Fibroblast of skin of left biceps (primary cell): ENCODE results near the gene CD70.
"Not testable (repeated sequence)": the region's sequence is repeated elsewhere in the genome, so short reads cannot be mapped to it uniquely, and the experiment has no call there.

Source experiments
- DNase-seq, 2 experiments: peaks; one replicate each; pipeline ENCODE4 v3.0.0-alpha.2; 2013; ENCODE audit warnings: low read depth in 2 of 2

Gene CD70

DNA sequence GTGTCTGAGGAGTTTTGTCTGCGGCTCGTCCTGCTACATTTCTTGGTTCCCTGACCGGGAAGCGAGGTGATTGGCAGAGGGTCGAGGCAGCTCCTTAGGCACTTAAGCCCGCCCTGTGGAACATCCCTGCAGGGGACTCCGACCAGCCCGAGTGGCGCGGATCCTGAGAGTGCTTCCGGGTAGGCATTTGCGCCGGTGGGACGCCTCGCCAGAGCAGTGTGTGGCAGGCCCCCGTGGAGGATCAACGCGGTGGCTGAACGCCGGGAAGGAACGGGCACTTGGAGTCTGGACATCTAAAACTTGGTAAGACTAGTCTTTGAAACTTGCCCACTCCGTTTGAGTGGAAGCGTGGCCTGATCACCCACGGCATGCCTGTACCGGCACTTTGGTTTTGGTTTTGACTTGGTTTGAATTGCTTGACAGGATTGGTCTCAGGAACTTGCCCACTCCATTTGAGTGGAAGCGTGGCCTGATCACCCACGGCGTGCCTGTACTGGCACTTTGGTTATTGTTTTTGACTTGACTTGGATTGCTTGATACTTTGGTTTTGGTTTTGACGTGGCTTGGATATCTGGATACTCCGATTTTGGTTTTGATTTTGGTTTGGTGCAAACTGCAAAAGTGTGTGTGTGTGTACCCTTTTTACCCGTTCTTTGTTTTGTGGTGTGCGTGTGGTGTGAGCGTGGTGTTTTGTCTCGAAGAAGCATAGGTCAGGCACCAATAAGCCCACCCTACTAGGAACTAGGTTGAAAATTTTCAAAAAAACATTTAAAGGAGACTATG lies 6.7 kb upstream of the CD70 start:
- not testable (repeated sequence) for DNase-seq

DNA sequence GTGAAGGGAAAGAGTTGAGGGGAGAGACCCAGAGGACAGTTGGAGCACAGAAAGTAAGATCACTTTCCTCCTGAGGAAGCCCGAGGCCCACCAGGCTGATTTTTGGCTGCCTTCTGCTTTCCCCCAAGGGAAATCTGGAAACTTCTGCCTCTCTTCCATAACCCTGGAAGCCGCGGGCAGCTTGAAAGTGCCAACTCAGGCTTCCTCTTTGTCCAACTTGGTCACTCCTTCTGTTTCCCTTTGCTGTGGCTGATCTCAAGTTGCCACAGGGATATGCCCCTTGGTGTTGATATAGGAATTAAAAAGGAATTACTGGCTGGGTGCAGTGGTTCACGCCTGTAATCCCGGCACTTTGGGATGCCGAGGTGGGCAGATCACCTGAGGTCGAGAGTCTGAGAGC lies 5.7 kb upstream of the CD70 start:
- DNase-seq, result no peak

DNA sequence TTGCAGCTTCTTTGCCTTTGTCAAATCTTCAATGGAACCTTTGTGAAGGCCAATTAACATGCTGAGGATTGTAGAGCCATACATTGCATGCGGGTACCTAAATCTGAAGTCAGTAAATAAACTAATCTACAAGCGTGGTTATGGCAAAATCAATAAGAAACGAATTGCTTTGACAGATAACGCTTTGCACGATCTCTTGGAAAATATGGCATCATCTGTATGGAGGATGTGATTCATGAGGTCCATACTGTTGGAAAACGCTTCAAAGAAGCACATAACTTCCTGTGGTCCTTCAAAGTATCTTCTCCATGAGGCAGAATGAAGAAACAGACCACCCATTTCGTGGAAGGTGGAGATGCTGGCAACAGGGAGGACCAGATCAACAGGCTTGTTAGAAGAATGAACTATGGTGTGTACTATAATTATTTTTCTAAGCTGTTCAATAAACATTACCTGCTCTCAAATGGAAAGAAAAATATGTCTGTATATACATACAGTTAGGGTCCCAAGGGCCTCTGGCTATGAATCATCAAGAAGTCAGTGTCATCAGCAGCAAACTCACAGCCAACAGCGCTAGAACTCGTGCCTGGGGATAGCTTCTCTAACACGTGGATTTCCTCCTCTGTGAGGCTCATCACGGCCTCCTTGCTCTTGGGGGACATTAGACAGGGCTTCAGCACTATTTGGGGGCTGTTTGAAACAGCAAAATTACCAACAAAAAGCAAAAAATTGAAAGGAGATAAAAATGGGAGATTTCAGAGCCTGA lies 2.9 kb upstream of the CD70 start:
- no peak for DNase-seq

DNA sequence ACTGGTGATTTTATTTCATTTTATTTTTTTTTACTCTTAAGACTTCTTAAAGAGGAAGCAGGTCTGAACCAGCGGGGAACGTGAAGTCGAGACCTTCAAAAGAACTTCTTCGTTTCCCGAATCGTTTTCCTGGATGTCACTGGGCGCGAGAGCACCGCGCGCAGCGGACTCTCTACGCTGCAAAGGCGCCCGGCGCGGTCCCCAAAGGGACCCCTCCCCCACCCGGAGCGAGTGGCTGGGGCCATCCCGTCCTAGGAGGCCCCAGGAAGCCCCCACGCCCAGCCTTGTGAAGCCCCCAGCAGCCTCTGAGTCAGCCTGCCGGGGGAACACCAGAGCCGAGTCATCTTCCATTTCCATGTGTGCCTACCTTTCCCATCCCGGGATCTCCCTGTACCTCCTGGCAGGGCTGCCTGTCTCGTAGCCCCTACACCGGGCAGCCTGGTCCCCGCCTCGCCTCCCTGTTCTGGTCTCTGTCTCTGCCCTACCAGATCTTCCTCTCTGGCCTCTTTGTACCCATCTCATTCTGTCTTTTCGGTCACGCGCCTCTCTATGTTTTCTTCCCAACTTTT lies 608 bp downstream of the CD70 start:
- DNase-seq, result no peak

DNA sequence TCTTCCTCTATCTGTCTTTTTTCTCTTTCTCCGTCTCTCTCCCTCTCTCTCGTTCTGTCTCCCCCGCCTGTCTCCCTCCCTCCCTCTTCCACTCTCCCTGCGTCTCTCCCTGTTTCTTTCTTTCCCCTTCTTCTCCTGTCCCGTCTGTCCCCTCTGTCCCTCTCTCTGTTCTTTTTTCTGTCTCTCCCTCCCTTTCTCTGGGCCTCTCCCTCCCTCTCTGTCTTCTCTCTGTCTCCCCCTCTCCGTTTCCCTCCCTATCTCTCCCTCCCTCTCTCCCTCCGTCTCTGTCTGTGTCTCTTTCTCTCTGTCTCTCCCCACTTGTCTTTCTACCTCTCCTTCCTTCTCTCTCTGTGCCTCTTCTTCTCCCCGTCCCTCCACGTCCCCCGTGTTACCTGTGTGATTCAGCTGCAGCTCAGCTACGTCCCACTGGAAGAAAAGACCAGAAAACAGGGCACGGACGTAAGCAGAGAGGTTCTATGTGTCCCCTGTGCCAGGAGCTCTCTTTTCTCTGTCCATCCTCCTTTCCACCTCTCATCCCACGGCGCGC lies 1.2 kb downstream of the CD70 start:
- no peak for DNase-seq

DNA sequence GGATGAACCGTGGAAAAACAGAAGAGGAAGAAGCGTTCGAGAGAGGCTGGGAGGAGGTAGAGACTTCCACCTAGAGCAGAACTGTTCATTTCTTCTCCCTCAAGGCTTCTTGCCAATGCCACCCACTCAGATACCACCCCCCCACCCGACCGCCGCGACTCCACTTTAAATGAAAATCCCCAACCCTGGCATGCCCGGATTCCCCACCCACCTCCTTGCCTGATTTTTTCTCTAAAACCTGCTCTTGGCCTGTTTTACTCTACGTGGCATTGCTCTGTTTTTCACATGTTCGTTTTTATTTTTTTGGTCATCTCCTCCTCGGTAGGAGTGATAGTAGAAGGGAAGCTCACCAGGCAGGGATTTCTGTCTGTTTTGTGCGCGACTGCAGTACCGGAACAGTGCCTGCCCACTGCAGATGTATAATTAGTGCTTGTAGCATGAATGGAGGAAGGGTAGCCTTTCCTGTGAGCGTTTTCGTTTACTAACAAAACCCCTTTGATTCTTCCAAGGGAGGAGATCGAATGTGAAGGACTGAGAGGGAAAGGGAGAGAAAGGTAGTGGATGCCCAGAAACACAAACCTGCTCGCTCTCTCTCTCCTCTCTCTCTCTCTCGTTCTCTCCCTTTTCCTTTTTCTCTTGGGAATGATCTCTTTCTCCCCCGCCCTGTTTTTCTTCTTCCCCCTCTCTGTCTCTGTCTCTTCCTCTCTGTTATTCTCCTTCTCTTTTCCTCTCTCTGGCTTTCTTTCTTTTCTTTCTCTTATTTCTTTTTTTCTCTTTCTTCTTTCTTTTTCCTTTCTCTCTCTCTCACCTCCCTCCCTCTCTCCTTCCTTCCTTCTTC lies 2.2 kb downstream of the CD70 start:
- no peak for DNase-seq

DNA sequence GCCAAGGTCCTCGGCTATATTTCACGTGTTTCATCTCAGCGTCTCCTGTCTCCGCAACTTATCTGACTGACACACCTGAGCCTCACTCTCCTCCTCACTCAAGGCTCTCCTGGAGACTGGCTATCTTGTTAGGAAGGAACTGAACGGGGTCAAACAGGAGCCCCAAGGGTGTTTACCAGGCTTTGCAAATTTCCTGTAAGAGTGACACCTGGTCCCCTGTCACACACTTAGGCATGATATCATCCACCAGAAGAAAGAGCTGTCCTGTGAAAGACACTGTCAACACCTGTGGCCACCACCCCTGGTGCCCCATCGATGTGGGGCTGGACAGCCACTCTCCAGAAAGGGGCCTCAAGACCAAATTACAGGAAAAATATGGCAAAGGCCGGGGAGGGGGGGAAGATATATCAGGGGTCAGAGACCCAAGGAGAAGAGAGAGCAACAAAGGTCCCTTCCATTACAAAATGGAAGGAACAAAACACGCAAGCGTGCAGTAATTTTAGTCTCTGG lies 2.9 kb downstream of the CD70 start:
- no peak for DNase-seq

DNA sequence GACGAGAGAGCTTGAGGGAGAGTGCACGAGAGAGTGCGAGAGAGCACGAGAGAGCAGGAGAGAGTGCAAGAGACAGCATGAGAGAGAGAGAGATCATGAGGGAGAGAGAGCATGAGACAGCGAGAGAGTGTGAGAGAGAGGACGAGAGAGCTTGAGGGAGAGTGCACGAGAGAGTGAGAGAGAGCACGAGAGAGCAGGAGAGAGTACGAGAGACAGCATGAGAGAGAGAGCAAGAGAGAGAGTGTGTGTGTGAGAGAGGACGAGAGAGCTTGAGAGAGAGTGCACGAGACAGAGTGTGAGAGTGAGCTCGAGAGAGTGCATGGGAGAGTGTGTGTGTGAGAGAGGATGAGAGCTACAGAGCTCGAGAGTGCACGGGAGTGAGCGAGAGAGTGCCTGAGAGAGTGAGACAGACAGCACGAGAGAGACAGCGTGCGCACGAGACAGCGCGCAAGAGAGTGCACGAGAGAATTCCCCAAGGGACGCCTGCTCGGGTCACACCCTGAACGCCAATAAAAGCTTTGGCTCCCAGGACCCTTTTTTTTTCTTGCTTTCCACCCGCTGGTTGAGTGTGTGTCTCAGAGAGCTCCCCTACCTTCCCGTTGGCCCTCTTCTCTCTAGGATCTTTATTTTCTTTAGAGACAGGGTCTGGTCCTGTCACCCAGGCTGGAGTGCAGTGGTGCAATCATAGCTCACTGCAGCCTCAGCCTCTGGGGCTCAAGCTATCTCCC lies 3.7 kb downstream of the CD70 start:
- no peak for DNase-seq

DNA sequence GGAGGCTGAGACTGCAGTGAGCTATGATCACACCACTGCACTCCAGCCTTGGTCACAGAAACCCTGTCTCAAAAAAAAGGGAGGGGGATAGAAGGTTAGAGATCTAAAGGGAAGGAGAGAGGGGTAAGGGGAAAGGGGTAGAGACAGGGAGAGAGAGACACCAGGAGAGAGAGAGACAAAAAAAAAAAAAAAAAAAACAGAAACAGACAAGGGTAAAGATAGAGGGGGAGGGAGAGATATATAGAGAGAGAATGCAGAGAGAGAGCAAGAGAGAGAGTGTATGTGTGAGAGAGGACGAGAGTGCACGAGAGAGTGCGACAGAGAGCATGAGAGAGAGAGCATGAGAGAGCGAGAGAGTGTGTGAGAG lies 4.2 kb downstream of the CD70 start:
- no peak for DNase-seq

DNA sequence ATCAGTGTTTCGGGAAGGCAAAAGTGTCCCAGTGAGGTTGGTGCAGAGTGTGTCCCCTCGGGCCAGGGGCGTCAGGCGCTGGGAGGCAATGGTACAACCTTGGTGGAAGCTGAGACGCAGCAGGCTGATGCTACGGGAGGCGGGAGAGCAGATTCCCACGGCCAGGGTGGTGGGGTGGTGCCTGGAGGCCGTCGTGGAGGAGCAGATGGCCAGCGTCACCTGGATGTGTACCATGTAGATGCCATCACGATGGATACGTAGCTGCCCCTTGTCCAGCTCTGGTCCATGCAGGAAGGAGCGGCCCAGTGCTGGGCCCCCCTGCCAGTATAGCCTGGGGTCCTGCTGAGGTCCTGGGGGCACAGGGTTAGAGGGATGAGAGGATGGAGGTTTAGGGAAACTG lies 4.9 kb downstream of the CD70 start:
- no peak for DNase-seq

DNA sequence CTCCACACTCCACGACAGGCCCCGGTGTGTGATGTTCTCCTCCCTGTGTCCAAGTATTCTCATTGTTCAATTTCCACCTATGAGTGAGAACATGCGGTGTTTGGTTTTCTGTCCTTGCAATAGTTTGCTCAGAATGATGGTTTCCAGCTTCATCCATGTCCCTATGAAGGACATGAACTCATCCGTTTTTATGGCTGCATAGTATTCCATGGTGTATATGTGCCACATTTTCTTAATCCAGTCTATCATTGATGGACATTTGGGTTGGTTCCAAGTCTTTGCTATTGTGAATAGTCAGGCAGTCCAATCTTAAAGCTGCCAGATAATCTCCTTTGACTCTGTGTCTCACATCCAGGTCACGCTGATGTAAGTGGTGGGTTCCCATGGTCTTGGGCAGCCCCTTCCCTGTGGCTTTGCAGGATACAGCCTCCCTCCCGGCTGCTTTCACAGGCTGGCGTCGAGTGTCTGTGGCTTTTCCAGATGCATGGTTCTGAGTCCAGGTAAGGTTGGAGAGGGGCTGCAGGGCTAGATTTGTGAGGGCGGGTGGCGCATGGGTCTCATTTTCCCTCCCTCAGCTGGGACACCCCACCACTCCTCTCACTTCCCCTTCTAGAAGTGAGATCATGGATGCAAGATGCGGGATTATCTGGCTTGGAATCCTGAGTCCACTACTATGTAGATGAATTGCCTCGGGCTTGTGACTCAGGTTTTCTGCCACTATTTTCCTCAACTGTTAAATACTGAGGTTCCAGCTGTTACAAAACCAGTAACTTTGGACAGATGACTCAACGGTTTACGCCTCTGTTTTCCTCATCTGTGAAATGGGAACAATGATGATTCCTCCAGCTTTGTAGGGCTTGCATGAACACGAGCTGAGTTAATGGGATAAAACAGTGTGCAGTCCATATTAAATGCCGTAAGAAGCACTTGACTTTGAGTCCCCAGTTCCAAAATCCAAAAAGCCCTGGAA lies 8.2 kb downstream of the CD70 start:
- DNase-seq, result not testable (repeated sequence)

DNA sequence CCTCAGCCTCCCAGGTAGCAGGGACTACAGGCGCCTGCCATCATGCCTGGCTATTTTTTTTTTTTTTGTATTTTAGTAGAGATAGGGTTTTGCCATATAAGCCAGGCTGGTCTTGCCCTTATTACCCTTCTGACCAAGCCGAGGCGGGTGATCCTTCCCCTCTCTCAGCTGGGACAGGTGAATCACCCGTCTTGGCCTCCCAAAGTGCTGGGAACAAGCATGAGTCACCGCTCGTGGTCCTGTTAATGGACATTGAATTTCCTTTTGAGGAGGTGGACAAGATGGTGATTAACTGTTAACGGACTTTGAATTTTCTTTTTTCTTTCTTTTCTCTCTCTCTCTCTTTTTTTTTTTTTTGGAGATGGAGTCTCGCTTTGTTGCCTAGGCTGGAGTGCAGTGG lies 10.6 kb downstream of the CD70 start:
- DNase-seq, result no peak

DNA sequence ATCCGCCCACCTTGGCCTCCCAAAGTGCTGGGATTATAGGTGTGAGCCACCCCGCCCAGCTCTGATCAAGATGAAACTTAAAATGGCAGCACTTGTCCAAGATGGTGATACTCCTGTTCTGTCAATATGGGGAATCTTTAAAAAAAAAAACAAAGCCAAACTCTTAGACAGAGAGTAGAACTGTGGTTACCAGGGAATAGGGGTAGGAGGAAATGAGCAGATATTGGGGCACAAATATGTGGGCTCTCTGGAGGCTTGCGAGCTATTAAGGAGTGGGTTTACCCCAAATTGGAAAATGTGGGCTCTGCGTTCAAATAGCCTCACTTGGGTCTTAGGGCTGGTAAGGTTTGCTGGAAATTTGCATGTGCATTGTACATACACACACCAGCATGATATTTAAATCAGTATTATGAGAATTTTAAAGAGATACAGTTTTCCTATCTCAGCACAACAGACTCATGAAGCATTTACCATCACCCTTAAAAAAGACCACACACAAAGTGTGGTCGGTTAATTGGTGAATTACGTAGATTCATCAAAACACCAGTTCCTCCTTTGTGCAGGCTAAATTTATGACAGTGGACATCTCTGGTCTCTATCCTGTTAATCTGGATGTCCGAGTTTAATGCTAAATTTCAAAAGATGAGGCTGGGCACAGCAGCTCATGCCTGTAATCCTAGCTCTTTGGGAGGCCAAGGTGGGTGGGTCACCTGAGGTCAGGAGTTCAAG lies 11.3 kb downstream of the CD70 start:
- no peak for DNase-seq

DNA sequence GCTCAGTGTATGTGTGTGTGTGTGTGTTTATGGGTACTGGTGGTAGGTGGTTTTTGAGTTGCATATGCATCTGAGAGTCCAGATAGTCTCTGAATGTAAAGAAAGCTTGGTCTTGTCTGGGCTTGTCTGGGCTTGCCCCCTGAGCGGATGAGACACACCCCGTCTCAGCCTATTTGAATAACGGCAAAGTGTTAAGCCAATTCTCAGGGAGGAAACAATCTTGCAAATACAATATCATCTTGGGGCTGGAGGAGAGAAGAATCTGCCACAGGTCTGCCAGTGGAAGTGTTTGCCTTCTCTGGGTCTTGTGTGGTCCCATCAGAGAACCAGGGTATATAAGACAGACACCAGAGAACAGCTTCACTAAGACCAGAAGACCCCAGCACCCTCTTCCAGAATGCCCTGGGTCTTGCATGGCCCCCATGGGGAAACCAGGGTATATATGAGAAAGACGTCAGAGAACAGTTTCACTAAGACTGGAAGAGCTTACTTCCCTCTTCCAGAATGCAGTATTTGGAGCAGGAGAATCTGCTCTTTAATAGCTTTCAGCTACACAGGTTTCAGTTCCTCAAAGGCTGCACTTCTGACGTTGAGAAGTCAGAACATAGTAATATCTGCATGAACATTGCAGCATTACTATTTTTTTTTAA lies 13.3 kb downstream of the CD70 start:
- no peak for DNase-seq

DNA sequence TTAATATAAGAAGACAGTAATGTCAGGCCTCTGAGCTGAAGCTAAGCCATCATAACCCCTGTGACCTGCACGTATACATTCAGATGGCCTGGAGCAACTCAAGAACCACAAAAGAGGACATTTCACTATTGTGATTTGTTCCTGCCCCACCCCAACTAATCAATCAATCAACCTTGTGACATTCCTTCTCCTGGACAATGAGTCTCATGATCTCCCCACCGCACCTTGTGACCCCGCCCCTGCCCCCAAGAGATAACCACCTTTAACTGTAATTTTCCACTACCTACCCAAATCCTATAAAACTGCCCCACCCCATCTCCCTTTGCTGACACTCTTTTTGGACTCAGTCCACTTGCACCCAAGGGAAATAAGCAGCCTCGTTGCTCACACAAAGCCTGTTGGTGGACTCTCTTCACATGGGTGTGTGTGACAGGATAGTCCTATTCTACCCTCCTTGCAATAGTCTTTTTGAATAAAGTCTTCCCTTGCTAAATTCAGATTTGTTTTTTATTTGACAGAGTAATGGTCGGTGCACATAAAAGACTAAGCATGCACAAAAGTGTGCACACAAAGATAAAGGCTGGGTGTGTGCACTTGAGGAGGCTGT lies 14.0 kb downstream of the CD70 start:
- no peak for DNase-seq

DNA sequence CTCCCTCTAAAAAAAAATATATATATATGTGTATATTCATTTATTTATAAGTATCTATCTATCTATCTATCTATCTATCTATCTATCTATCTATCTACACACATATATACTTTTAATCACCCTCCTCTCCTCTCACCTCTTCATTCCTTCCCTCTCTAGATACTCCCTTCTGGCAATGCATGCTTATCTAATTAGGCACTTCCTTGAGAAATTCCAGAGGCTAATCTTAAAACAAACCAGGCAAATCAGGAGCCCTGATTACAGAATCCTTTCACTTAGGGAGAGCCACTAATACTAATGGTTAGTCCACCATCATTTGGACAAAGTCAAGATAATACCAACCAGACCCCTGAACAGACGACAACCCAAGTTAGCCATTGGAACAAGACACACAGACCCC lies 17.6 kb downstream of the CD70 start:
- DNase-seq, result no peak

DNA sequence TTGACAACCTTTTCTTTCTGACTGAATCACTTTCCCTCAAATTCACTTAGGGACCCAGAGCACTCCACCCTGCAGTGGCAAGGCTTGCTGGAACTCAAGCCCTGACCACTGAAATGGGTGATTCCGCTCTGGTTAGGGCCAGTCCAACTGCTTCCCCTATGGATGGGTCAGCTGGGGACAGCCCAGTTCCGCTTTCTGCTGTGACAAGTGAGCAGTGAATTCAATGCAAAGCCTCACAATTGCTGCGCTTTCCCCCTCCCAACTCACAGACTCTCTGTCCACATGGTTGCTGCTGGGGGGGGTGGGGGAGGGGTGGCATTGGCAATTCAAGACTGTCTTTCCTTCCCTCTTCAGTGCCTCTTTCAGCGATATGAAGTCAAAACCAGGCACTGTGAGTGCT lies 18.7 kb downstream of the CD70 start:
- no peak for DNase-seq

DNA sequence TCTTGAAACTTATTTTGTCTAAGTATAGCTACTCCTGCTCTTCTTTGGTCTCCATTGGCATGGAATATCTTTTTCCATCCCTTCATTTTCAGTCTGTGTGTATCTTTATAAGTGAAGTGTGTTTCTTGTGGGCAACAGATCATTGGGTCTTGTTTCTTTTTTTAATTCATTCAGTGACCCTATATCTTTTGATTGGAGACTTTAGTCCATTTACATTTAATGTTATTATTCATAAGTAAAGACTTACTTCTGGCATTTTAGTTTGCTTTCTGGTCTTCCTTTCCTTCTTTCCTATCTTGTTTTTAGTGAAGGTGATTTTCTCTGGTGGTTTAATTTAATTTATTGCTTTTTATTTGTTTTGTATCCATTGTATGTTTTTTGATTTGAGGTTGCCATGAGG lies 19.8 kb downstream of the CD70 start:
- DNase-seq, result no peak
